Epidermal melanocyte (primary cell): Measurements from ENCODE around the gene ZDHHC11.
"Not testable (repeated sequence)": the region's sequence is repeated elsewhere in the genome, so short reads cannot be mapped to it uniquely, and the experiment has no call there.

ENCODE experiments used
- DNase-seq: peaks from one replicate; pipeline ENCODE4 v3.0.0; 2011; ENCODE audit warnings: low spot score; ENCODE audit not compliant: insufficient read length

ZDHHC11 gene

DNA sequence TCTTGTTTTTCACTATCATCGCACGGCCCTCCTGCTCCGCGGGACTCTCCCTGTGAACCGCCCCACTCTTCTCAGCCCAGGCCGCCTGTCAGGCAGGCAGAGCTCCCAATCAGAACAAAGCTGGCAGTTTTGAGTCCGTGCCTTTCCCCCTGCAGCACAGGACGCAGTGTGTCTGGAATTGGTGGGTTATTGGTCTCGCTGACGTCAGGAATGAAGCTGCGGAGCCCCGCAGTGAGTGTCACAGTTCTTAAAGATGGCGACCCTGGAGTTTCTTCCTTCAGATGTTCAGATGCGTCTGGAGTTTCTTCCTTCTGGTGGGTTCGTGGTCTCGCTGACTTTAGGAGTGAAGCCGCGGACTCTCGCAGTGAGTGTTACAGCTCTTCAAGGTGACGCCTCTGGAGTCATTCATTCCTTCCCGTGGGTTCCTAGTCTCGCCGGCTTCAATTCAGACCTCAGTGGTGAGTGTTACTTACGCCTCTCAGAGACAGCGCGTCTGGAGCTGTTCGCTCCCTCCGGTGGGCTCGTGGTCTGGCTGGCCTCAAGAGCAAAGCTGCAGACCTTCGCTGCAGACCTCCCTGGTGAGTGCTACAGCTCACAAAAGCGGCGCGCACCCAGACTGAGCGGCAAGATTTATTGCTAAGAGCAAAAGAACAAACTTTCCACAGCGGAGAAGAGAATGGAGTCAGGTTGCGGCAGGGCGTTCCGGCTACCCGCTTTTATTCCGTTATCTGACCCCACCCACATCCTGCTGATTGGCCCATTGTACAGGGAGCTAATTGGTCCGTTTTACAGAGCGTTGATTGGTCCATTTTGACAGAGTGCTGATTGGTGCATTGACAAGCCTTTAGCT, 73.7 kb downstream of the ZDHHC11 start:
- DNase-seq, result peak; percentile 7

GRCh38 chr5:775961-776861, 74.6 kb downstream of the ZDHHC11 start:
- DNase-seq, result peak; percentile 16

- not testable (repeated sequence) for DNase-seq
Observed at GRCh38 chr5:775595-775960, 75.2 kb downstream of the ZDHHC11 start.

DNA sequence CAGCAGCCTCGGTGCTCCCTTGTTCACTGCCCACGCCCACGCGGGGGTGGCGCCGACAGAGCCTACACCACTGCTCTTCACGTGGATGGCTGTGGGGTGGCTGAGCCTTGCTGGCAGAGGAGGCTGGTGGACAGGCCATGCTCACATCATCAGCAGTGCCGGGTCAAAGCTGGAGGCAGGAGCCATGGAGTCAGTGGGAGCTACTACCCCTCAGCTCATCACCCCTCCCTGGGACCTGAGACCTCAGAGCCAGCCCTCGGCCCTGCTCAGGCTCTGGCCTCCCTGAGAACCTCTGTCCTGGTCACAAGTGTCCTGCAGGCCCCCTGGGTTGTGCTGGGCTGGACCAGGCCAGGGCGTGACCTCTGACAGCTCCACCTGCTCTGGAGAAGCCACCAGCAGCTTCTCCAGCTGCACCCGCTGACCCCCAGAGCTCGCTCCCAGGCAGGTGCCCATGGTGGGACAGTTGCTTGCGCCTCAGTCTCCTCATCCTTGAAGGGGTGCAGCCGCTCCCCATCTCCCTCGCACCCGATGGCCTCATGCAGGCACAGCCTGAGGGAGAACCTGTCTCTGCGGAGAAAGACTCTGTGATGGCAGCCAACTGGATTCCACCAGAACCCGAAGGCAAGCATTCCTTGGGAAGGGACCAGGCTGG, 75.8 kb downstream of the ZDHHC11 start:
- DNase-seq, result peak; percentile 11

GRCh38 chr5:774304-774703, 76.5 kb downstream of the ZDHHC11 start:
- not testable (repeated sequence) for DNase-seq

DNA sequence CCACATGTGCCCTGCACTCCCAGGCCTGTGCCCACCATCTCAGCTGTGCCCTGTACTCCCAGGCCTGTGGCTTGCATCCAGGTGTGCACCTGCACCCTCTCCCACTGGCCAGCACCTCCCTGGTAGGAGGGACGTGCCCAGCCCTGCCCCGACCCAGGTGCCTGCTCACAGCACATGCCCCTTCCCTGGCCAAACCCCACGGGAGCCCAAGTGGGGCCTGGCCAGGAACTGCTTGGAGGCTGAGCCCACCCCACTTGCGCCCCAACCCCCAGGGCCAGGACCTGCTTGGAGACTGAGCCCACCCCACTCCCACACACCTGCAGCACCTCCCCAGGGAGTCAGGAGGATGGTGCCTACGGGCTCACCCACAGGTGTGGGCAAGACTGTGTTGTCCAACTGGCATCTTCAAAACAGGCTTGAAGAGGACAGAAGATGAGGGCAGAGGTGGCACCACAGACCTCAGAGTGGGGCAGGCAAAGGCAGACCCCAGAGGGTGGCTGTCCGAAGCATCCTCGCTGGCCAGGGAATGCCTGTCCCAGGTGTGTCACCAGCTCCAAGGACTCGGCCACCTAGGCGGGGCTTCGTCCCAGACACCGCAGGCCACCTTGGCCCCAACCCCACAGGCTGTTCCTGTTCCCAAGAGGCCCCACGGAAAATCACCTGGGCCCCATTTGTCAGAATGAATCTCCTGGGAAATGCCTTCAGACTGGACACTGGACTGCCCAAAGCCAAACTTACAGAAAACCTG, 77.1 kb downstream of the ZDHHC11 start:
- DNase-seq, result peak; percentile 22

DNA sequence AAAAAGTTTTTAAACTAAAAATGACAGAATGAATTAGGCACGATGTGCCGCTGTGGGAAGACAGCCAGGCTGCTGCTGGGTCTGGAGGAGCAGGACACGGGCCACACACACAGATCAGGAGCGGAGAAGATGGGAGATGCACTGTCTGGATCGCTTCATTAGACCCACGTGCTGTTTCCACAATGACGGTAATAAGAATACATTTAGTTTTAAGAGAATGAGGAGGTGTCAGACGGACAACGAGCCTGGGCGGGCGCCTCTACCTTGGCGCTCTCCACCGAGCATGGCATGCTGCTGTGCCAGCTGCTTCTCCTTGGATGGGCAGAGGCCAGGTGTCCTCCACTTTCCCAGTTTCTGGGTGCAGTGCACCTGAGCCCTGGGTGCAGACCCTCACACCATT, 77.9 kb downstream of the ZDHHC11 start:
- not testable (repeated sequence) for DNase-seq

DNA sequence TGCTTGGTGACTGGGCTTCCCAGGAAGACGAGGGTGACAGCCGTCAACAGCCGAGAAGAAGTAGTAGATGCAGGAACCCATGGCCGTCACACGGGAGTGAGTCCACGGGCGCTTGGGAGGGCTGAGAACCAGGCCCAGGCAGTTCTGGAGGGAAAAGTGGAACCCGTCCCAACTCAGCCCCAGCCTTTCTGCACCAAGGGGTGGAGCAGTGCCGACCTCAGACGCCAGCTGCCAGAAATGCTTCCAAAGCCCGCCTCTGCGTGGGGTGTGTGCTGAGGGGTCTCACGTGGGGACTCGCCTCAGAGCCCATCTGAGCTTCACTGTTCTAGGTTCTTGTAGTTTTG, 78.3 kb downstream of the ZDHHC11 start:
- DNase-seq, result not testable (repeated sequence)

GRCh38 chr5:771841-772546, 78.8 kb downstream of the ZDHHC11 start:
- not testable (repeated sequence) for DNase-seq

GRCh38 chr5:771087-771781, 79.6 kb downstream of the ZDHHC11 start:
- peak; percentile 15 for DNase-seq

DNA sequence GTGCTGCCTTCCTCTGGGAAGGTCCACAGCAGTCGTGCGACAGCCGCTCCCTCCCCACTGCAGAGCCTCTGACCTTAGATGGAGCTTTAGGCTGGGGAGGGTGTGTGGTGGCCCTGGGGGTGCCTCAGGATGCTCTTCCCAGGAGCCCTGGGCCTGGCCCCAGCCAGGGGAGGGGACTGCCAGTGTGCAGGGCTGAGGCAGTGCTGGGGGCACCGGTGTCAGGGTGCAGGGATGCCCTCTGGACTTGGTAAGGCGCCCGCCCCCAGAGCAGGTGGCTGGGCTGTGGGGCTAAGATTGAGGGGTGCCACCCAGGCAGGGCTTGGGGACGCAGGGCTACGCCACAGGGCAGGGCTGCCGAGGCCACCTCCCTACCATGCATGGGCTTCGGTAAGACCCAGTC, 80.2 kb downstream of the ZDHHC11 start:
- DNase-seq, result not testable (repeated sequence)

DNA sequence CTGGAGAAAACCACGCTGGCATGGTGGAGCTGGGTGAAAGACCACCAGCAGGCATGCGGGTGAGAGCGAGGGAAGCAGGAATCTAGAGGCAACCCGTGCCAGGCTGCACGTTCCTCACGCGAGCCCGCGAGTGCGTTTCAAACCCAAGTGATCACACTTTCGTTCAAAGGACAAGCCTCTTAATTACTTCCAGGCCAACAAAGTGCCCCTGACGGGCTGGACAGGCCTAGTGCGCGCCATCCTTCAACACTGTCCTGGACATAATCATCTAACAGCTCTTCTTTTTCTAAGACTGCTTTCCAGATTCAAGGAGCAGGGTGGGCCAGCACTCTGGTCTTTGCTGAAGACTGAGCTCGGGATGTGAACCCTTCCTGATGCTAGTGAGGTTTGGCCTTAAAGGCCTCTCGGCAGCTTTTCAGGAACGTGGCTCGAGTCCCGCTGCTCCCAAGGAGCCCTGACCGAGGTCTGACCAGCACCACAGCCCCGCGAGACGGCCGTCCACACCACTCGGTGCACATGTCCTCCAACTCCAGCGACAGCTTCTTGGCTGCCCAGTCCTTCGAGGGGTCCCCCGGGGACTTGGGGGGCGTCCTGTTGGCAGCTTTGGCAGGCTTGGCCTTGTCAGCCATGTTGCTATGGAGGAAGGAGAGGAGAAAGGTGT, 81.2 kb downstream of the ZDHHC11 start:
- not testable (repeated sequence) for DNase-seq

GRCh38 chr5:766666-767431, 83.9 kb downstream of the ZDHHC11 start:
- DNase-seq, result peak; percentile 17

- peak; percentile 13 for DNase-seq
Observed at GRCh38 chr5:765948-766631, 84.7 kb downstream of the ZDHHC11 start.

- no peak for DNase-seq
Observed at GRCh38 chr5:763998-764781, 86.6 kb downstream of the ZDHHC11 start.

GRCh38 chr5:763397-763796, 87.4 kb downstream of the ZDHHC11 start:
- peak; percentile 16 for DNase-seq

DNA sequence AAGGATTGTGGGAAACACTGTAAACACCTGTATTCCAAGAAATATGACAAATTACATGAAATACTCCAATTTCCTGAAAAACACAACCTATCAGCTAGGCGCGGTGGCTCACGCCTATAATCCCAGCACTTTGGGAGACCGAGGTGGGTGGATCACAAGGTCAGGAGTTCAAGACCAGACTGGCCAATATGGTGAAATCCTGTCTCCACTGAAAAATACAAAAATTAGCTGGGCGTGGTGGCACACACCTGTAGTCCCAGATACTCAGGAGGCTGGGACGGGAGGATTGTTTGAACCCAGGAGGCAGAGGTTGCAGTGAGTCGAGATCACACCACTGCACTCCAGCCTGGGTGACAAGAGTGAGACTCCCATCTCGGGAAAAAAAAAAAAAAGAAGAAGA, 87.8 kb downstream of the ZDHHC11 start:
- not testable (repeated sequence) for DNase-seq
